ENCODE measurements around the gene AMPD2. TPM values are rescaled to one million over a fixed set of nuclear protein-coding genes. Genes with fewer than 3 reads are reported as not detected.
"Not testable (repeated sequence)": the region's sequence is repeated elsewhere in the genome, so short reads cannot be mapped to it uniquely, and the experiment has no call there.

The AMPD2 gene
- total RNA-seq, 4 donors from 2014 or later, result 23.7 to 38.8 (median 33.2) TPM

- intact Hi-C loops (cut with DNase I), result no loop called here
- WGBS, result 71% methylated on average over 3 of the region's 3 CpGs
Observed at GRCh38 chr1:109677459-109677858, 57.8 kb downstream of the AMPD2 start.

GRCh38 chr1:109678637-109679036 lies 59.0 kb downstream of the AMPD2 start:
- H3K27ac ChIP-seq (replicated peaks in 1 of 4); H3K4me1 ChIP-seq; H3K9me3 ChIP-seq; DNase-seq (ENCODE audit: extremely low spot score); H3K4me3 ChIP-seq; H3K27me3 ChIP-seq; intact Hi-C loops (cut with DNase I): not testable (repeated sequence)
- H3K36me3 ChIP-seq, result peaks cover 0 to 13% (median 3%) of the 10 kb centered on the region in 4 donors
- 89% methylated on average over 2 of the region's 2 CpGs for WGBS

More at GRCh38 chr1:109677459-109677858, 57.8 kb downstream of the AMPD2 start:
- peak; percentile 21 for DNase-seq (ENCODE audit: extremely low spot score)
- H3K4me1 ChIP-seq, result no peaks in the 10 kb centered on the region
- H3K9me3 ChIP-seq, result no peaks in the 10 kb centered on the region
- no peak overlapping the region for H3K27ac ChIP-seq (replicated peaks in 1 of 4)
- H3K4me3 ChIP-seq, result no peak overlapping the region
- H3K36me3 ChIP-seq, result peaks cover 0 to 25% (median 9%) of the 10 kb centered on the region in 4 donors
- TF ChIP-seq CTCF (IDR thresholded peaks at IDR 0.05) (no peak), EP300 (IDR thresholded peaks at IDR 0.05) (no peak), POLR2AphosphoS5 (IDR thresholded peaks at IDR 0.05) (no peak), POLR2A (IDR thresholded peaks at IDR 0.05; ENCODE audit: low read depth) (no peak)
- no peaks in the 10 kb centered on the region for H3K27me3 ChIP-seq

Small RNA genes lying within 50 kb of the gene (small RNA-seq; reads per million reads assigned to genes)
- 0 reads per million in 3 donors for gene RNU6V

Other genes with a start within 250 kb of the AMPD2 start
- gene SORT1, start 221.9 kb upstream of the AMPD2 start, total RNA-seq, result 100 to 1,000 TPM in 3 of 4 donors, 10 to 100 TPM in 1; 92.6 to 136 (median 134) TPM
- gene PSMA5, start 193.4 kb upstream of the AMPD2 start, total RNA-seq, result 10 to 100 TPM; 15.8 to 29.8 (median 27.4) TPM
- gene SYPL2, start 153.3 kb upstream of the AMPD2 start, total RNA-seq, result 1 to 10 TPM; 2.7 to 8.0 (median 4.6) TPM
- 1 to 10 TPM; 2.2 to 3.3 (median 2.7) TPM for gene ATXN7L2, start 135.9 kb upstream of the AMPD2 start, total RNA-seq
- gene CYB561D1, start 125.7 kb upstream of the AMPD2 start, total RNA-seq, result 10 to 100 TPM in 2 of 4 donors, 1 to 10 TPM in 2; 6.2 to 16.4 (median 8.2) TPM
- 10 to 100 TPM in 2 of 4 donors, 1 to 10 TPM in 2; 8.4 to 23.7 (median 14.0) TPM for gene AMIGO1, start 110.1 kb upstream of the AMPD2 start, total RNA-seq
- not detected for gene GPR61, start 80.0 kb upstream of the AMPD2 start, total RNA-seq
- 1 to 10 TPM; 5.9 to 7.2 (median 6.6) TPM for gene GNAI3, start 71.2 kb upstream of the AMPD2 start, total RNA-seq
- under 1 TPM in 1 of 4 donors, not detected in 3; 0.33 TPM for gene GNAT2, start 221 bp upstream of the AMPD2 start, total RNA-seq
- 10 to 100 TPM; 33.1 to 43.1 (median 39.1) TPM for gene GSTM4, start 36.3 kb downstream of the AMPD2 start, total RNA-seq
- gene GSTM2, start 48.2 kb downstream of the AMPD2 start, total RNA-seq, result 10 to 100 TPM; 19.9 to 59.0 (median 39.3) TPM
- gene GSTM1, start 68.0 kb downstream of the AMPD2 start, total RNA-seq, result 10 to 100 TPM in 1 of 4 donors, not detected in 3; 23.1 TPM
- gene GSTM5, start 92.4 kb downstream of the AMPD2 start, total RNA-seq, result 1 to 10 TPM; 4.2 to 7.6 (median 6.0) TPM
- gene GSTM3, start 121.2 kb downstream of the AMPD2 start, total RNA-seq, result 100 to 1,000 TPM in 1 of 4 donors, 10 to 100 TPM in 3; 64.6 to 111 (median 76.9) TPM
- gene EPS8L3, start 144.1 kb downstream of the AMPD2 start, total RNA-seq, result under 1 TPM in 1 of 4 donors, not detected in 3; 0.52 TPM